HG03175 (cell line): ENCODE measurements around the gene ZDHHC14.
"Not testable (repeated sequence)": the region's sequence is repeated elsewhere in the genome, so short reads cannot be mapped to it uniquely, and the experiment has no call there.

Experiments used
- ATAC-seq: cut with Tn5 transposase; IDR thresholded peaks from one replicate; pipeline ENCODE4 v1.9.1; 2021; ENCODE audit warnings: mild to moderate bottlenecking, moderate library complexity; ENCODE audit not compliant: unreplicated experiment

Gene ZDHHC14

GRCh38 chr6:157699777-157700636 lies 319.0 kb downstream of the ZDHHC14 start:
- no peak for ATAC-seq

GRCh38 chr6:157706351-157706750 lies 325.4 kb downstream of the ZDHHC14 start:
- not testable (repeated sequence) for ATAC-seq

DNA sequence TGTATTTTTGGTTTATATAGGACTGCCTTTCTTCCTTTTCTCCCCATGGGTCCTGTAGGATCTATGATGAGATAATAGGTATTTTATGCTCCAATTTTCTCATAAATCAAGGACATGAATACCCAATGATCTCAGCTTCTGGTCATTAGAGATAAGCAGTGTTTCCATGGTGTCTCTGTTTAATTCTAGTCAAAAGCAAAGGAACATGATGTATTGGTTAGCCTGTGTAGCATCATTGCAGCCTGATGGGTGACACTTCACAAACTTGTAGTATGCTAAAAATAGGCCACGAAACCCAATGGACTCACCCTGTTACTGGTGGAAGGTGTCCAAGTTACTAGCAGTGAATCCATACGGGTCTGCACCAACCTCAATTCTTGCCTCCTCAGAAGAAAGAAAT lies 325.9 kb downstream of the ZDHHC14 start:
- ATAC-seq, result no peak

- ATAC-seq, result no peak
Measured at GRCh38 chr6:157707576-157707975, 326.6 kb downstream of the ZDHHC14 start.

GRCh38 chr6:157708239-157708638 lies 327.2 kb downstream of the ZDHHC14 start:
- ATAC-seq, result no peak

- ATAC-seq, result no peak
Measured at GRCh38 chr6:157708933-157709332, 327.9 kb downstream of the ZDHHC14 start.

GRCh38 chr6:157709555-157709954 lies 328.6 kb downstream of the ZDHHC14 start:
- no peak for ATAC-seq

- no peak for ATAC-seq
Measured at GRCh38 chr6:157710604-157711003, 329.6 kb downstream of the ZDHHC14 start.

- ATAC-seq, result no peak
Measured at GRCh38 chr6:157711060-157711459, 330.1 kb downstream of the ZDHHC14 start.

- no peak for ATAC-seq
Measured at GRCh38 chr6:157712585-157713295, 331.8 kb downstream of the ZDHHC14 start.

DNA sequence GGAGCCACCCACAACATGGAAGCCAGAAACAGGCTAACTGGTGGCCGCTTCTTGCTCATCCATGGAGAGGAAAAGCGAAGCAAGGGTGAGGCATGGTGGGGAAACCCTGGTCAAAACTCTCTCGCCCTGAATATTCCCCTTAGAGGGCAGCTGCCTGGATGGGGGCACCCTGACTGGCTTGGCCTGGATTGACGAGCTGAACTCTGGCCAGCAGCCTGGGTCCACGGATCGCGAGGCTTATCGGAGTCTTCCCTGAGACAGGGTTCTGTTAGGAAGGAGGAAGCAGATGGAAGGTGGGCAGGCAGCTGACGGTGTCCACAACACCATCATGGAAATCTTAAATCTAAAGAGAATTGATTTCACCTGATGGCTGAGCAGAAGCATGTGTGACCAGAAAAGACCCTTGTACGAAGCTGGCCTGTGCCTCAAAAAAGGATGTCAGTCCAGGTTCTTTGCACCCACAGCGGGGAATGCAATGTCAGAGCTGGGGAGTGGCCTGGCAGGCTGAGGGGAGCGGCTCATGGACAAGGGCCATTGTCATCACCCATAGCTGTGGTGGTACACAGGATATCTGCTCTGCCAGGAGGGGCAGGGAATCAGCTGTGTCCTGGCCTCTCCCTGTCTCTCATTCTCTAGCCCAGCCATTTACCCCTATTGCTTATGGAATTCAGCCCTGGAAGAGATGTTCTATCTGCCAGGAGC lies 332.6 kb downstream of the ZDHHC14 start:
- no peak for ATAC-seq

GRCh38 chr6:157714153-157714490 lies 333.1 kb downstream of the ZDHHC14 start:
- no peak for ATAC-seq

GRCh38 chr6:157715728-157716164 lies 334.8 kb downstream of the ZDHHC14 start:
- ATAC-seq, result no peak

GRCh38 chr6:157716251-157716995 lies 335.4 kb downstream of the ZDHHC14 start:
- no peak for ATAC-seq

- ATAC-seq, result no peak
Measured at GRCh38 chr6:157717340-157717748, 336.4 kb downstream of the ZDHHC14 start.

GRCh38 chr6:157718503-157719187 lies 337.7 kb downstream of the ZDHHC14 start:
- ATAC-seq, result no peak

- not testable (repeated sequence) for ATAC-seq
Measured at GRCh38 chr6:157720964-157721363, 340.0 kb downstream of the ZDHHC14 start.

- no peak for ATAC-seq
Measured at GRCh38 chr6:157721426-157721825, 340.4 kb downstream of the ZDHHC14 start.

DNA sequence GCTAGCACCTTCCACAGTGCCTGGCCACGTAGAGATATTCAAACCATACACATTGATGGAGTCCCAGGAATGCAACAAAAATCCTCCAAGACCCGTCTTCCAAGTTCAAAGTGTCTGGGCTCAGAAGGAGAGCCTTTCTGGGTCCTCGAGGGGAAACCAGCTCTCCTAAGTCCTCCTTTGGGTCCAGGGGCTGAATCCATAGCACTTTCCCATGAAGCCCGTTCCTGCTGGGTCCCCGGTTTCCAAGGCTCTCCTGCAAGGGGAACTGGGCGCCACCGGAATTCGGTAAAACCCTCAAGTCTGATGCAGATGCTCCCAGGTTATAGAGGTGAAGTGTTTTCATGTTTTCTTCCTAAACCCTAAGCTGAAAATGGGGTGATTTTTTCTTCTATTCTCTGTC lies 340.8 kb downstream of the ZDHHC14 start:
- ATAC-seq, result no peak

DNA sequence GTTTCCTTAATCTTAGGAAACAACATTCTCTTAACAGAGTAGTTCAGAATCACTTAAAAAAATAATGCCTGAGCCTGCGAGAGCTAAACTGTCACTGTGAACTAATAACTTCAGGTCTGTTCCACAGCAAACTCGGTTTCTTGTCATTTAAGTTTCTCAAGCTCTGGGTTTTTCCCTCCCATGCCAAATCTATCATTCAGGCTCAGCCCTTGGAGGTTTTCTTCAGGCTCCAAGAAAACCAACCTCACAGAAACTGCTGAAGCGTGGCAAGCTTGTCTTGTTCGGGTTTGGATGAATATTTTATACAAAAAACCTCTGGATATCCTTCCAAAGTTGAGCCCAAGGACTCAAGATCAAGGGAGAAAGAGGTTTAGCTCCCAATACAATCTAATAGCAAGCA lies 342.4 kb downstream of the ZDHHC14 start:
- ATAC-seq, result no peak
